Measurements from ENCODE around the gene ABCC3. TPM values are rescaled to one million over a fixed set of nuclear protein-coding genes. Genes with fewer than 3 reads are reported as not detected.

Gene ABCC3
- total RNA-seq, 6 donors from 2014 or later, result 34.2 to 268 (median 57.7) TPM

- Histone ChIP-seq H3K4me3 (no peak overlapping the region), H3K4me1 (peaks cover 0 to 11% (median under 1%) of the 10 kb centered on the region in 4 donors), H3K27me3 (no peaks in the 10 kb centered on the region), H3K36me3 (no peaks in the 10 kb centered on the region), H3K9me3 (no peaks in the 10 kb centered on the region), H3K27ac (no peak overlapping the region)
- 81 to 87% methylated on average over 6 to 11 of the region's 11 CpGs for WGBS, 2 donors
- DNase-seq (peak in 1 of 2 donors; percentile 49), ATAC-seq (ENCODE audit: low FRiP score in 2 of 2) (peak in 1 of 2 donors; percentile 46)
- TF ChIP-seq CTCF (IDR thresholded peaks at IDR 0.05) (no peak), EP300 (IDR thresholded peaks at IDR 0.05) (no peak), POLR2AphosphoS5 (IDR thresholded peaks at IDR 0.05) (no peak), POLR2A (IDR thresholded peaks at IDR 0.05) (no peak)
Measured at GRCh38 chr17:50618941-50619340, 15.7 kb upstream of the ABCC3 start.

- Histone ChIP-seq H3K27me3 (no peaks in the 10 kb centered on the region), H3K27ac (no peak overlapping the region), H3K4me3 (no peak overlapping the region), H3K9me3 (no peaks in the 10 kb centered on the region), H3K36me3 (no peaks in the 10 kb centered on the region), H3K4me1 (peaks cover 0 to 11% (median 0%) of the 10 kb centered on the region in 4 donors)
- TF ChIP-seq POLR2AphosphoS5 (IDR thresholded peaks at IDR 0.05) (no peak), CTCF (IDR thresholded peaks at IDR 0.05) (no peak), POLR2A (IDR thresholded peaks at IDR 0.05) (no peak), EP300 (IDR thresholded peaks at IDR 0.05) (no peak)
- WGBS, 2 donors, result 81 to 91% methylated on average over 4 to 7 of the region's 7 CpGs
- no peak for DNase-seq
- no peak for ATAC-seq (ENCODE audit: low FRiP score in 2 of 2)
Measured at GRCh38 chr17:50619489-50619888, 15.2 kb upstream of the ABCC3 start.

GRCh38 chr17:50620237-50620636 lies 14.4 kb upstream of the ABCC3 start:
- ATAC-seq (ENCODE audit: low FRiP score in 2 of 2) (no peak), DNase-seq (no peak)
- Histone ChIP-seq H3K27me3 (no peaks in the 10 kb centered on the region), H3K27ac (no peak overlapping the region), H3K9me3 (no peaks in the 10 kb centered on the region), H3K36me3 (no peaks in the 10 kb centered on the region), H3K4me3 (no peak overlapping the region), H3K4me1 (peaks cover 0 to 11% (median 0%) of the 10 kb centered on the region in 4 donors)
- 54 to 56% methylated on average over 5 of the region's 5 CpGs for WGBS, 2 donors
- TF ChIP-seq POLR2A (IDR thresholded peaks at IDR 0.05) (no peak), CTCF (IDR thresholded peaks at IDR 0.05) (no peak), EP300 (IDR thresholded peaks at IDR 0.05) (no peak), POLR2AphosphoS5 (IDR thresholded peaks at IDR 0.05) (no peak)

GRCh38 chr17:50620858-50621257 lies 13.8 kb upstream of the ABCC3 start:
- Histone ChIP-seq H3K36me3 (no peaks in the 10 kb centered on the region), H3K4me1 (peaks cover 0 to 11% (median under 1%) of the 10 kb centered on the region in 4 donors), H3K27me3 (no peaks in the 10 kb centered on the region), H3K27ac (no peak overlapping the region), H3K9me3 (no peaks in the 10 kb centered on the region), H3K4me3 (no peak overlapping the region)
- DNase-seq (no peak), ATAC-seq (ENCODE audit: low FRiP score in 2 of 2) (no peak)
- TF ChIP-seq POLR2AphosphoS5 (IDR thresholded peaks at IDR 0.05), result no peak
- no peak for TF ChIP-seq EP300 (IDR thresholded peaks at IDR 0.05)
- TF ChIP-seq POLR2A (IDR thresholded peaks at IDR 0.05), result no peak
- TF ChIP-seq CTCF (IDR thresholded peaks at IDR 0.05), result no peak
- WGBS, 2 donors, result 56 to 70% methylated on average over 17 of the region's 17 CpGs

- 49 to 72% methylated on average over 10 to 16 of the region's 16 CpGs for WGBS, 2 donors
- TF ChIP-seq POLR2A (IDR thresholded peaks at IDR 0.05), result peak in 1 of 4 donors; percentile 20
- TF ChIP-seq POLR2AphosphoS5 (IDR thresholded peaks at IDR 0.05), result no peak
- no peak for TF ChIP-seq CTCF (IDR thresholded peaks at IDR 0.05)
- no peak for TF ChIP-seq EP300 (IDR thresholded peaks at IDR 0.05)
- H3K27me3 ChIP-seq, result no peaks in the 10 kb centered on the region
- ATAC-seq (ENCODE audit: low FRiP score in 2 of 2), result no peak
- no peak overlapping the region for H3K27ac ChIP-seq
- no peaks in the 10 kb centered on the region for H3K9me3 ChIP-seq
- H3K36me3 ChIP-seq, result no peaks in the 10 kb centered on the region
- H3K4me3 ChIP-seq, result no peak overlapping the region
- peak in 1 of 2 donors; percentile 32 for DNase-seq
- H3K4me1 ChIP-seq, result peaks cover 0 to 16% (median 4%) of the 10 kb centered on the region in 4 donors
Measured at GRCh38 chr17:50621574-50622031, 13.1 kb upstream of the ABCC3 start.

Measured in upper lobe of left lung (tissue), 6 donors.